Tibial nerve (tissue), 4 donors: ENCODE results near the gene SECISBP2L. TPM values are rescaled to one million over a fixed set of nuclear protein-coding genes. Genes with fewer than 3 reads are reported as not detected.

Experiments
- DNase-seq, 2 donors: peaks; one replicate each; pipeline ENCODE4 v3.0.0-alpha.2; 2019; ENCODE audit warnings: low spot score in 2 of 2
- H3K27ac ChIP-seq, 4 donors: fragments of 200-600 bp; sonication (generic) in 3 of 4; one replicate each; pipeline ENCODE4 v1.5.1; 2017 to 2019; ENCODE audit warnings: mild to moderate bottlenecking in 1 of 4
- H3K27me3 ChIP-seq, 2 donors: fragments of 200-600 bp; sonication (generic) in 1 of 2; one replicate each; pipeline versions ENCODE4 v1.5.1 to v1.6.0; 2017 to 2019
- H3K36me3 ChIP-seq, 3 donors: fragments of 200-600 bp; sonication (generic); one replicate each; pipeline ENCODE4 v1.5.1; 2018 to 2019
- H3K4me1 ChIP-seq, 4 donors: fragments of 200-600 bp; sonication (generic) in 3 of 4; one replicate each; pipeline ENCODE4 v1.5.1; 2017 to 2019
- H3K4me3 ChIP-seq, 4 donors: fragments of 200-600 bp; sonication (generic) in 3 of 4; one replicate each; pipeline ENCODE4 v1.5.1; 2017 to 2019; ENCODE audit warnings: mild to moderate bottlenecking in 1 of 4, moderate library complexity in 1 of 4
- H3K9me3 ChIP-seq, 4 donors: fragments of 200-600 bp; sonication (generic) in 3 of 4; one replicate each; pipeline ENCODE4 v1.5.1; 2017 to 2019
- EP300 ChIP-seq, 2 donors: sonication (generic); formaldehyde crosslinking; IDR thresholded peaks; one replicate each; pipeline ENCODE4 v1.6.1; 2017; ENCODE audit warnings: antibody characterized with exemption in 2 of 2, mild to moderate bottlenecking in 1 of 2
- POLR2A ChIP-seq, 2 donors: fragments of 450-650 bp; IDR thresholded peaks; one replicate each; pipeline ENCODE4 v1.6.1; 2017; ENCODE audit warnings: antibody characterized with exemption in 2 of 2, mild to moderate bottlenecking in 2 of 2, moderate library complexity in 2 of 2
- WGBS, 2 donors: methylation state at CpG; one replicate each; pipeline ENCODE4 v1.1.5; 2018; 5-methylcytosine and 5-hydroxymethylcytosine counted together
- total RNA-seq, 4 donors: library from RNA; depleted of rRNA; stranded (reverse); fragments of >200 nt; gene quantifications; one replicate each; pipeline ENCODE4 v1.1.0, GENCODE V29; 2016
- TF ChIP-seq, protein P1 (sequence below), 5 experiments: fragments of 200-600 bp in 3 of 5; fragments of 450-650 bp in 2 of 5; sonication (generic) in 3 of 5; IDR thresholded peaks; one replicate each; pipeline ENCODE4 v1.5.1; 2016 to 2019; ENCODE audit warnings: antibody characterized with exemption in 5 of 5, mild to moderate bottlenecking in 3 of 5, moderate library complexity in 2 of 5

SECISBP2L gene
- total RNA-seq, 4 donors from 2014 or later: 178 to 324 (median 283) TPM

DNA sequence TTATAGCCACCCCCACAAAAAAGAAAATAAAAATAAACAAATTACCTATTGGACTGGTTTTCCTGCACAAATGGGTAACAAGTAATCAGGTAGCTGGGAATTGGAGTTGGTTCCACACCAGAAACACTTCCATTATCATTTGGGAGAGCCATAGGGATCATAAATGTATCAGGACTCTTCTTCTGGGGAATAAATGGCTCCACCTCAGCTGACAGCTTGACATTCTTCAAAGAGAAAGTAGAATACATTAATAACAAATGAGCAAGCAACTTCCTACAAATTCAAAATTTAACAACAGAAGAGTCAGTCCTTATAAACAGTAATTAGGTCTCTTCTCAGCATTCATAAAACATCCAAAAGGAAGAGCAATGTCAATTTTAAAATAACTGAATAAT is 8.7 kb downstream of the SECISBP2L start:
- H3K36me3 ChIP-seq: peaks cover 0 to 25% (median 0%) of the 10 kb centered on the region in 3 donors
- no peak overlapping the region for H3K4me3 ChIP-seq
- no peak for TF ChIP-seq POLR2A (IDR thresholded peaks at IDR 0.05)
- no peak for TF ChIP-seq EP300 (IDR thresholded peaks at IDR 0.05)
- TF ChIP-seq, protein P1, sequence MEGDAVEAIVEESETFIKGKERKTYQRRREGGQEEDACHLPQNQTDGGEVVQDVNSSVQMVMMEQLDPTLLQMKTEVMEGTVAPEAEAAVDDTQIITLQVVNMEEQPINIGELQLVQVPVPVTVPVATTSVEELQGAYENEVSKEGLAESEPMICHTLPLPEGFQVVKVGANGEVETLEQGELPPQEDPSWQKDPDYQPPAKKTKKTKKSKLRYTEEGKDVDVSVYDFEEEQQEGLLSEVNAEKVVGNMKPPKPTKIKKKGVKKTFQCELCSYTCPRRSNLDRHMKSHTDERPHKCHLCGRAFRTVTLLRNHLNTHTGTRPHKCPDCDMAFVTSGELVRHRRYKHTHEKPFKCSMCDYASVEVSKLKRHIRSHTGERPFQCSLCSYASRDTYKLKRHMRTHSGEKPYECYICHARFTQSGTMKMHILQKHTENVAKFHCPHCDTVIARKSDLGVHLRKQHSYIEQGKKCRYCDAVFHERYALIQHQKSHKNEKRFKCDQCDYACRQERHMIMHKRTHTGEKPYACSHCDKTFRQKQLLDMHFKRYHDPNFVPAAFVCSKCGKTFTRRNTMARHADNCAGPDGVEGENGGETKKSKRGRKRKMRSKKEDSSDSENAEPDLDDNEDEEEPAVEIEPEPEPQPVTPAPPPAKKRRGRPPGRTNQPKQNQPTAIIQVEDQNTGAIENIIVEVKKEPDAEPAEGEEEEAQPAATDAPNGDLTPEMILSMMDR (IDR thresholded peaks at IDR 0.05): no peak
- peaks cover 0 to 76% (median 13%) of the 10 kb centered on the region in 4 donors for H3K4me1 ChIP-seq
- H3K27me3 ChIP-seq: no peaks in the 10 kb centered on the region
- H3K9me3 ChIP-seq: no peaks in the 10 kb centered on the region
- H3K27ac ChIP-seq: peak overlapping the region in 2 of 4 donors; percentile 33 to 61
- no peak for DNase-seq

DNA sequence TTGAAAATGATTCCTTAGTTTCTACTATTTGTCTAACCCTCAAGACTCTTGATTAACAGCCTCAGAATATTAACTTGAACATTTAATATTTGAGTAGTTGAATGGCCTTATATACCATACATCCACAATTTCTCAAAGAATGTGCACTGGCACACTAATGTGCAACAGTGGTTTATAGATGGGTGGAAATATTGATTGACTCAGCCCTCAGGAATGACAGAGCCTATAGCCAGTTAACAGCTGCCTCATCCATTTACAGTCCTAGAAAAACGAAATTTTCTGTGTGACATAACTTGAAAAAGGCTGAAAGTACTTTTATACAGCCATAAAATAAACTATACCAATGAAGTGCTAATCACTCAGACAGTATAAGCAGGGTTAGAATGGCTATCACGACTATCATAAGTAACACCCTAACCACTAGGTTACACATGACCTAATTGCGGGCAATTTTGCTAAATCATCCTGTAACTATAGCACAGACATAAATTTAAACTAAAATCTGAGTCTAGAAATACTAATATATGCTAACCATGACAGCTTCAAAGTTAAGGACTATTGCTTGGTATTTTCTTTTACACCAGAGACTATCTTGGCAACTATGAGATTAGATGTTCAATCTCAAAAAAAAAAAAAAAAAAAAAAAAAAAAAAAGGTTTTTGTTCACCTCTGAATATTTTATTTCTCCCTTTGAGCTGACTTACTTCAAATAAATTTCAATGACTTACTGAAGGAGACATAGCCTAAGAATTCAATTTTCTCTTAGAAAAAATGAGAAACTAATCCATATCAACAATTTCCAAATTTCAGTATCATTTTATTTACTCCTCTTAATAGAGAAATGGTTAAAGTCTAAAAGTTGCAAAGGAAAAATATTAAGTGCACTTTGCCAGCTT is 9.3 kb downstream of the SECISBP2L start:
- H3K36me3 ChIP-seq: peaks cover 0 to 21% (median 0%) of the 10 kb centered on the region in 3 donors
- H3K27ac ChIP-seq: peak overlapping the region in 2 of 4 donors; percentile 33 to 61
- no peak overlapping the region for H3K4me3 ChIP-seq
- 70 to 71% methylated on average over 3 of the region's 3 CpGs for WGBS, 2 donors
- H3K27me3 ChIP-seq: no peaks in the 10 kb centered on the region
- no peaks in the 10 kb centered on the region for H3K9me3 ChIP-seq
- TF ChIP-seq, protein P1 (IDR thresholded peaks at IDR 0.05): no peak
- no peak for TF ChIP-seq EP300 (IDR thresholded peaks at IDR 0.05)
- TF ChIP-seq POLR2A (IDR thresholded peaks at IDR 0.05): no peak
- no peak for DNase-seq
- H3K4me1 ChIP-seq: peaks cover 0 to 76% (median 11%) of the 10 kb centered on the region in 4 donors

DNA sequence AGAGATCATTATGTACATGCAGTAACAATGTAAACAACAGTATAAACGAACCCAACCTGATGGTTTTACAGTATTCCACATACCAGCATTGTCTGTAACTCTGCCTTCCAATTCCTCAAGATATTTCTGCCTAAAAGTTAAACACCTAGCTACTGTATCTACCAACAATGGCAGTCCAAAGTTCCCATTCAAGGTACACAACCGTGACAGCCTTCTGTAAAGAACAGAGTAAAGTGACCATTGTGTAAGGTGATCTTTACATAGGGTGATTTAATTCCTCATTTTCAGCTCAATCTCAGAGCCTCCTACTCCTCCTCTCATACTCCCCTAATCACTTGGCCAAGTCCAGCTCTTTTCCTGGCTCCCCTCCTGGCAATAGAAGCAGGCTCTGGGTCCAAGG is 10.4 kb downstream of the SECISBP2L start:
- H3K4me3 ChIP-seq: no peak overlapping the region
- H3K27me3 ChIP-seq: no peaks in the 10 kb centered on the region
- 80 to 82% methylated on average over 2 of the region's 2 CpGs for WGBS, 2 donors
- peak overlapping the region in 1 of 4 donors; percentile 33 for H3K27ac ChIP-seq
- no peaks in the 10 kb centered on the region for H3K9me3 ChIP-seq
- H3K36me3 ChIP-seq: peaks cover 0 to 24% (median 0%) of the 10 kb centered on the region in 3 donors
- no peak for DNase-seq
- H3K4me1 ChIP-seq: peaks cover 0 to 76% (median 11%) of the 10 kb centered on the region in 4 donors
- no peak for TF ChIP-seq POLR2A (IDR thresholded peaks at IDR 0.05)
- no peak for TF ChIP-seq EP300 (IDR thresholded peaks at IDR 0.05)
- TF ChIP-seq, protein P1 (IDR thresholded peaks at IDR 0.05): no peak

DNA sequence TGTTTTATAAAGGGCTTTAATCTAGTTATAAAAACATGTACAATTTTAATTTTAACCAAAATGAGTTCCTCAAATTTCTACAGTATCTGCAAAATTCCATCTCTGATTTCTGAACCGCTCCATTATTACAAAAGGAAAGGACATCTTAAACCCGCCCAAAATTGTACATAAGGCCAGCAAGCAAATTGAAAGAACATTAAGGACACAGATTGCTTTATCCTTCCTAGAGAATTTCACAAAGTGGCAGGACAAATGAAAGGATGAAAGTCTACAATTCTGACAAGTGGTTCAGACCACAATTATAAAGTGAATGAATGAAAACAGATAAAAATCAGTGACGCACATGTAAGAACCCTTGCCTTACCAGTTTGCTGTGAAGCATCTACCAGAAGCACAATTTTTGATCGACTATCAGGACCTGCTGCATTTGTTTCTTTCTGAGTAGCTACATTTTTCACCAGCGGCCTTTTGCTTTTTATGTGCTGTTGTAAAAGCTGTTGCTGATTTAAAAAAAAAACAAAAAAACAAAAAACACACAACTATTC is 13.6 kb downstream of the SECISBP2L start:
- H3K4me3 ChIP-seq: no peak overlapping the region
- 40 to 42% methylated on average over 5 of the region's 5 CpGs for WGBS, 2 donors
- H3K36me3 ChIP-seq: peaks cover 0 to 51% (median 0%) of the 10 kb centered on the region in 3 donors
- H3K4me1 ChIP-seq: peaks cover 0 to 60% (median 5%) of the 10 kb centered on the region in 4 donors
- no peaks in the 10 kb centered on the region for H3K27me3 ChIP-seq
- H3K27ac ChIP-seq: peak overlapping the region in 2 of 4 donors; percentile 9 to 58
- H3K9me3 ChIP-seq: no peaks in the 10 kb centered on the region
- TF ChIP-seq EP300 (IDR thresholded peaks at IDR 0.05) (no peak), POLR2A (IDR thresholded peaks at IDR 0.05) (no peak)
- TF ChIP-seq, protein P1 (IDR thresholded peaks at IDR 0.05): no peak
- DNase-seq: no peak

DNA sequence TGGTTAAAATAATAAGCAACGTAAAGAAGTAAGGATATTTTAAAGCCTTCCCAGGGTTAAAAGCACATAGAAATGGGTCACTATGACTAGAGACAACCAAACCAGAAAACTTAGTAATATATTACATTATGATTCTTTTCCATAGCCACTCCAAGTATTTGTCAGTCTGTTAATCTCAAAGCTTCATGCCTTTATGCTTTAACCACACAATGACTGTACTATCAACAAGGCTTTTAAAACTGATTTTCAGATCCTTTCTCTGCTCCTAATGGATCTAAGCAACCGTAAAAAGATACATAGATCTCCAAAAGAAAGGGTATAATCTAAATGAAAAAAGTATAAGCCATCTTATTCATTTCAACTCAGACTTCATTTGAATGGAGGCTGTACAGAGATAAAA is 14.4 kb downstream of the SECISBP2L start:
- no peak for TF ChIP-seq POLR2A (IDR thresholded peaks at IDR 0.05)
- no peak for TF ChIP-seq EP300 (IDR thresholded peaks at IDR 0.05)
- TF ChIP-seq, protein P1 (IDR thresholded peaks at IDR 0.05): no peak
- Histone ChIP-seq H3K36me3 (peaks cover 0 to 56% (median 0%) of the 10 kb centered on the region in 3 donors), H3K4me1 (peaks cover 0 to 52% (median 2%) of the 10 kb centered on the region in 4 donors), H3K4me3 (no peak overlapping the region), H3K9me3 (no peaks in the 10 kb centered on the region), H3K27me3 (no peaks in the 10 kb centered on the region), H3K27ac (peak overlapping the region in 2 of 4 donors; percentile 13 to 58)
- DNase-seq: no peak
- 53% methylated on average over 2 of the region's 2 CpGs for WGBS, 2 donors
